GM19452 (cell line): ENCODE results near the gene ENHO.
"Not testable (repeated sequence)": the region's sequence is repeated elsewhere in the genome, so short reads cannot be mapped to it uniquely, and the experiment has no call there.

Experiments used
- ATAC-seq: cut with Tn5 transposase; IDR thresholded peaks from one replicate; pipeline ENCODE4 v1.9.1; 2021; ENCODE audit not compliant: unreplicated experiment

The ENHO gene

DNA sequence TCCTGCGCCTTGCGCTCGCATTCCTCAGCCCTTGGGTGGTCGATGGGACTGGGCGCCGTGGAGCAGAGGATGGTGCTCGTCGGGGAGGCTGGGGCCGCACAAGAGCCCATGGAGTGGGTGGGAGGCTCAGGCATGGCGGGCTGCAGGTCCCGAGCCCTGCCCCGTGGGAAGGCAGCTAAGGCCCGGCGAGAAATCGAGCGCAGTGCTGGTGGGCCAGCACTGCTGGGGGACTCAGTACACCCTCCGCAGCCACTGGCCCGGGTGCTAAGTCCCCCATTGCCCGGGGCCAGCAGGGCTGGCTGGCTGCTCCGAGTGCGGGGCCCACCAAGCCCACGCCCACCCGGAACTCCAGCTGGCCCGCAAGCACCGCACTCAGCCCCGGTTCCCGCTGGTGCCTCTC lies 40.0 kb downstream of the ENHO start:
- ATAC-seq = not testable (repeated sequence)

DNA sequence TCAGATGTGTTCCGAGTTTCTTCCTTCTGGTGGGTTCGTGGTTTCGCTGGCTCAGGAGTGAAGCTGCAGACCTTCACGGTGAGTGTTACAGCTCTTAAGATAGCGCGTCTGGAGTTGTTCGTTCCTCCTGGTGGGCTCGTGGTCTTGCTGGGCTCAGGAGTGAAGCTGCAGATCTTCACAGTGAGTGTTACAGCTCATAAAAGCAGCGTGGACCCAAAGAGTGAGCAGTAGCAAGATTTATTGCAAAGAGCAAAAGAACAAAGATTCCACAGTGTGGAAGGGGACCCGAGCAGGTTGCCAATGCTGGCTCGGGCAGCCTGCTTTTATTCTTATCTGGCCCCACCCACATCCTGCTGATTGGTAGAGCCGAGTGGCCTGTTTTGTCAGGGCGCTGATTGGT lies 41.2 kb downstream of the ENHO start:
- ATAC-seq = not testable (repeated sequence)

DNA sequence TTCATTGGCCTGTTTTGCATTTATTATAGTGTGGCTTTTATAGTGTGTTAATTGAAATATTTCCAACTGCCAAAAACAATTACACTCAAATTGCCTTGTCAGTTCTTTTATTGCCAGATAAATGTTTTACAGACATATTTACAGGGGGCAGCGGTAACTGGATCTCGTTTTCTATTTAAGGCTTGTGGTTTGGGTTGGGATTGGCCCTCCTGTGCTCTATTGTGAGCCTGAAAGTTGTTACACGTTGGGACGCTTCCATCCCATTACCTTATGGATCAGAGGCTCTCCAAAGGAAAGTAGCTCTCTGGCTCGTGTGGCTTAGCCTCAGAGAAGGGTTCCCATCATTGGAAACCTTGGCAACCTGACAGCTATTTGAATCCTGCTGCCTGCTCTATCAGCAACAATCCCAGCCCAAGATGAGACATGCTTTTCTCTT lies 43.3 kb downstream of the ENHO start:
- no peak for ATAC-seq

DNA sequence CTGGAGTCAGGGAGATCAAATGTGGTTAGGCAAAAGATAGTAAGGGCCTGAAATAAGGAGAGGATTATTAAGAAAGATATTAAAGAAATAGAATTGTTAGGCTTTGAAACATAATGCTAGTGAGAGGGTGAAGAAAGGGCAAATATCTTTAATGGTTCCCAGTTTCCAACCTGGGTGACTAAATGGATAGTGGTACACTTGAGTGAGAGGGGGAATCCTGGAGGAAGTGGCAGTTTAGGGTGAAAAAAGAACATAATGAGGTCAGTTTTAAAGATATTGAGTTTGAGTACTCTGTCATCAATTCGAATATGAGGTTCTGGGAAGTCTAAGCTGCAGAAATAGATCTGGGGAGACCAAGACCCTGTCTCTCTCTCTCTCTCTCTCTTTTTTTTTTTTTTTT lies 45.2 kb downstream of the ENHO start:
- no peak for ATAC-seq

DNA sequence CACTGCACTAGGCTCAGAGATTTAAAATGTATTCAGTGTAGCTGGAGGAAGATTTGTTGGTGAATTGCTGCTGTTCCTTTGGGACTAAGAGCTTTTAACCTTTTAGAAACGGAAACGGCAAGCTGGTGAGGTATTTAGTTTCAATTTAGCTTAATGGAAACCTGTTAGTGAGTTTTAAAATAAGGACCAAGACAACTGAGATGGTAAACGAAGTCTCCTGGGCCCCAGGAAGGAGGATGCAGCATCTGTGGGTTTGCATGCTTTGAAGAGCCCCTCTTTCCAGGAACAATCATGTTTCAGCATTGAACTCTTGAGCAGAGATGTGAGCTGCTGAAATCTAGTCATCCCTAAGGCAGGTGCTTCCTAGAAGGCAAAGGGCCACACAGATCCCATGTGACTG lies 47.7 kb downstream of the ENHO start:
- no peak for ATAC-seq
